ENCODE data around the gene S100A6. TPM values are rescaled to one million over a fixed set of nuclear protein-coding genes. Genes with fewer than 3 reads are reported as not detected.
A peak's percentile ranks its signal among the peaks of the same experiment; 100 is the strongest.
"Not testable (repeated sequence)": the region's sequence is repeated elsewhere in the genome, so short reads cannot be mapped to it uniquely, and the experiment has no call there.

The S100A6 gene
- total RNA-seq, 1 donor from 2014 or later: 976 TPM

DNA sequence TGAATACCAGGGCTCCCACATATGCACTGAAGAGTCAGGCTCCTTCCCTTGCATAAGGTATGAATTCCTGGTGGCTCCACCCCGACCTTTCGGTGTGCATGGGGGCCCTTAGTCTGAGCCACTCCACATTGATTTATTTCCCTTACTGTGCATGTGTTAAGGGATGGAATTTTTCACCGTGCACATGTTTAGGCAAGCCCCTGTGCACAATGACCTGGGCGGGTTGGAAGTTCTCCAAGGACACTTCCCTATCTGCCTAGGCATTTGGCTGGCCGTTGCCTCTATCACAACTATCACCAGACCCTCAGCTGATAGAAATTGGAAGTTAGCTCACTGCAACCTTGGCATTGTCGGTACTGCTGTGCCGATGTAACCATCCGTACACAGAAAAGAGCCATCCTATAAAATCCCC is 9.7 kb downstream of the S100A6 start:
- ATAC-seq: peak; percentile 68

DNA sequence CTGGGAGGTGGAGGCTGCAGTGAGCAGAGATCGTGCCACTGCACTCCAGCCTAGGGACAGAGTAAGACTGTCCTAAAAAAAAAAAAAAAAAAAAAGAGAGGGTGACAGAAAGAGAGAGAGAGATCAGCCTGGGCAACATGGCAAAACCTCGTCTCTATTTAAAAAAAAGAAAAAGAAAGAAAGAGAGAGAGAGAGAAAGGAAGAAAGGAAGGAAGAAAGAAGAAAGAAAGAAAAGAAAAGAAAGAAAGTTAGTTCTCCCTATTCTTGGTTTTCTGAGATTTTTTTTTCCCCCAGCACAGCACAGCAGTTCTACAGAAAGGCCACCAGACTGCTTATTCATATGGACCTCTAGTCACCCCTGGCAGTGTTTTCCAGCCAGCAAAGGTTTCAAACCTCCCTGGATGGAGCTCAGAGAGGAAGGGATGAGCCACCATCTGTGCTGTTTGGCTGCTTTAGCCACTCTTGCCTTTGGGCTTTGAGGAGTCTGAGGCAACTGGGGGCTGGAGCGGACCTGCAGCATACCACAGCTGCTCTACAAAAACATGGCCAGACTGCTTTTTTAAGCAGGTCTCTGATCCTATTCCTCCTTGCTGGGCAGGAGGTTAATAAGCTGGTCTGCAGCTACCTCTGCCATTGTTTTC is 10.6 kb downstream of the S100A6 start:
- peak; percentile 22 for ATAC-seq

DNA sequence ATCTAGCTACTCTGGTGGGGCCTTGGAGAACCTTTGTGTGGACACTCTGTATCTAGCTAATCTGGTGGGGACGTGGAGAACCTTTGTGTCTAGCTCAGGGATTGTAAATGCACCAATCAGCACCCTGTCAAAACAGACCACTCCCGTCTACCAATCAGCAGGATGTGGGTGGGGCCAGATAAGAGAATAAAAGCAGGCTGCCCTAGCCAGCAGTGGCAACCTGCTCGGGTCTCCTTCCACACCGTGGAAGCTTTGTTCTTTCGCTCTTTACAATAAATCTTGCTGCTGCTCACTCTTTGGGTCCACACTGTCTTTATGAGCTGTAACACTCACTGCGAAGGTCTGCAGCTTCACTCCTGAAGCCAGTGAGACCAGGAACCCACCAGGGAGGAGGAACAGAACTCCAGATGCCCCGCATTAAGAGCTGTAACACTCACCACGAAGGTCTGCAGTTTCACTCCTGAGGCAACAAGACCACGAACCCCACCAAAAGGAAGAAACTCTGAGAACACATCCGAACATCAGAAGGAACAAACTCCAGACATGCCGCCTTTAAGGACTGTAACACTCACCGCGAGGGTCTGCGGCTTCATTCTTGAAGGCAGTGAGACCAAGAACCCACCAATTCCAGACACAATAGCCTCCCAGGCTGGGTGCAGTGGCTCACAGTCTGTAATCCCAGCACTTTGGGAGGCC is 13.3 kb downstream of the S100A6 start:
- not testable (repeated sequence) for ATAC-seq

DNA sequence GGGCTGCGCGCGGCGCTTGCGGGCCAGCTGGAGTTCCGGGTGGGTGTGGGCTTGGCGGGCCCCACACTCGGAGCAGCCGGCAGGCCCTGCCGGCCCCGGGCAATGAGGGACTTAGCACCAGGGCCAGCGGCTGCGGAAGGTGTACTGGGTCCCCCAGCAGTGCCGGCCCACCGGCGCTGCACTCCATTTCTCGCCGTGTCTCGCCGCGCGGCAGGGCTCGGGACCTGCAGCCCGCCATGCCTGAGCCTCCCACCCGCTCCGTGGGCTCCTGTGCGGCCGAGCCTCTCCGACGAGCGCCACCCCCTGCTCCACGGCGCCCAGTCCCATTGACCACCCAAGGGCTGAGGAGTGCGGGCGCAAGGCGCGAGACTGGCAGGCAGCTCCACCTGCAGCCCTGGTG is 14.0 kb downstream of the S100A6 start:
- not testable (repeated sequence) for ATAC-seq

DNA sequence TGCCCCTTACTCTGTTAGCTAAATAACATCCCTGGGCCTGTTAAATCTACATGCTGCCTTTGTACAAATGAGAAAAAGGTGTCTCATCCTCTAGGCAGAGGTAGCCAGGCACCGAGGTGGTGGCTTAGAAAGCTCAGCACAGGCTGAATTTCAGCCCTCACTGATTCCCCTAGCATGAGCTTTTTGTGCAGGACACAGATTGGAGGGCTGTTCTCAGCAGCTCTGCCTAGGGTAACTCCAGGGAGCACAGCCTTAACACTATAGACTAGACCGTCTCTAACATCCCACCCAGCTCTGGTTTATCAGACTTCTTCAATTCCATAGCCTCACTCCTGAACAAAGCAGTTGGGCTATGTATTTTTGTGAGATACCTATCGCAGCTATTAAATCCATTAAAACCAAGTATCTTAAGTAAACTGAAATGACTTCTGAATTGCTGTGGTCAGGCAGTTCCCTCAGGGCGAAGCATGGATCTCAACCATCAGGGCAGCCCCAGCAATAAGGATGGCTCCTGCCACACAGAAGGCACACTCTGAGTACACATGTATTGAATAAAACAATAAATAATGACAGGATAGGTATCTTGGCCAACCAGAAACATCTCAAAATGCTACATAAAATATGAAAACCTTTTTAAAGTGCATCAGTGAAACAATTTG is 14.8 kb downstream of the S100A6 start:
- ATAC-seq: no peak

DNA sequence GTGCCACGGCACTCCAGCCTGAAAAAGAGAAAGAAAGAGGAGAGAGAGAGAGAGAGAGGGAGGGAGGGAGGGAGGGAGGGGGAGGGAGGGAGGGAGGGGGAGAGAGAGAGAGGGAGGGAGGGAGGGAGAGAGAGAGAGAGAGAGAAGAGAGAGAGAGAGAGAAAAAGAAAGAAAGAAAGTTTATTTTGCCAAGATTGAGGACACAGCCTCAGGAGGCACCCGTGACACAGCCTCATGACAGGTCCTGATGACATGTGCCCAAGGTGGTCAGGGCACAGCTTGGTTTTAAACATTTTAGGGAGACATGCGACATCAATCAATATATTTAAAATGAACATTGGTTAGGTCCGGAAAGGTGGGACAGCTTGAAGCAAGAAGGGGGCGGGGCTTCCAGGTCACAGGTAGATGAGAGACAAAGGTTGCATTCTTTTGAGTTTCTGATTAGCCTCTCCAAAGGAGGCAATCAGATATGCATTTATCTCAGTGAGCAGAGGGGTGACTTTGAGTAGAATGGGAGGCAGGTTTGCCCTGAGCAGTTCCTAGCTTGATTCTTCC is 15.6 kb downstream of the S100A6 start:
- not testable (repeated sequence) for ATAC-seq

DNA sequence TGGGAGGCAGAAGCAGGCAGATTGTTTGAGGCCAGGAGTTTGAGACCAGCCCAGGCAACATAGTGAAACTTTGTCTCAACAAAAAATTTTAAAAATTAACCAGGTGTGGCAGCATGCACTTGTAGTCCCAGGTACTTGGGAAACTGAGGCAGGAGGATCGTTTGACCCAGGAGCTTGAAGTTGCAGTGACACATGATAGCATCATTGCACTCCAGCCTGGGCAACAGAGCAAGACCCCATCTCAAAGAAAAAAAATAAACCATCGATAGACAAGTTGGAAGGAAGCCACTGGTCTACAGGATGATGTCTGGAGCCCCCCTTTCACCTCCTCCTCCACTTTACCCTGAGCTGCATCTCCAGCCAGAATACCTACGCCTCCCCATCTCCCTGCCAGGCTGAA is 16.5 kb downstream of the S100A6 start:
- no peak for ATAC-seq

DNA sequence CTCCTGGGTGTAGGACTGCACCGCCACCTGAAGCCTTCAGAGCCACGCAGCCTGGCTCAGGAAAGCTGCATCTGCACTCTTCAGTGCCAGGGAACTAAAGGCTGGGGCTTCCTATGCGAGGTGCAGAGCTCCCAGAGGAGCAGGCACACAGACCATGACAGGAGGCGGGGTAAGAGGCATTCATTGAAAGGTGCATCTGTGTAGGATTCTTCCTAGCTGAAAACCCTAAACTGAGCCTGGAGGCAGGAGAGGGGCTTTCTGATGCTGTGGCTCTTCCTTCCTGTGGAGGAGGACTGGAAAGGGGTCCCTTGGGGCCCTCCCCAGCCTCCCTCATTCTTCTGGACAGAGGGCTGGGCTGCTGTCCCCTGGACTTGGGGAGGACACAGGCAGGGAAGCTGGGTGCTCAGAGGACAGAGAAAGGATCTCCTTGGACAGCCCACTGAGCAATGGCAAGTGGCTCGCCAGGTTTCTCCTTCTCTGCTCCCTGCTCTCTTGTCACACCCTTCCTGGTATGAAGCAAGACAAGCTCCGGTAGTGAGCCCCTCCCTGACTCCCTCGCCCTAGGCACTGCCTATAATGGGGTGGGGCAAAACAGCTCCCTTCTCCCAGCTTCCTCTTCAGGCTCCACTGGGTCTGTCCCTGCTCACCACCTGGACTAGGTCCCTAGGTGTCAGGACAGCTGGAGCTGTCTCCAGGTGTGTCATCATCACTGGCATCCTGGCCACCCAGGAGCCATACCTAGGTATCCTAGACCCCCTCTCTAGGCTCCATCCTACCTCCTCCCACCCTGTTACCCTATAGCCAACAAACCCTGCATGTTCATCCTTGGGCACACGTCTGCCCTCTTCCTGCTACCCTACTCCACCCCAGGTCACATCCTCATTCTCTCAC is 20.0 kb downstream of the S100A6 start:
- ATAC-seq: peak; percentile 97

DNA sequence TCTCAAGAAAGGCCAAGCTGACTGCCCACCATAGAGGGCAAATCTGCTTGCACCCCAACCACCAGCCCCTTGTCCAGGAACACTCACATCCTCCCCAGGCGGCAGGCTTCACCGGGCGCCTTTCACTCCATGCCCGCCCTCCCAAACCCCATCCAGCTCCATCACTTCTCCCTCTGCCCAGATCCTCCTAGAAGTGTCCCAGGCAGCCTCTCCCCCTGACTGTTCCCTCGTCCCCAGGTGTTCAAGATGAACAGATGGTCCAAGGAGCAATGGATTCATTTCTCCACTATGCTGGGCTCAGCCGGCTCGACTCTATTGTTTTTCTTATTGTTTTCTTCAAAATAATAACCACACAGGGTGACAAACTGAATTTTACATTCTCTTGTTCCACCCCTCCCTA is 22.1 kb downstream of the S100A6 start:
- no peak for ATAC-seq

DNA sequence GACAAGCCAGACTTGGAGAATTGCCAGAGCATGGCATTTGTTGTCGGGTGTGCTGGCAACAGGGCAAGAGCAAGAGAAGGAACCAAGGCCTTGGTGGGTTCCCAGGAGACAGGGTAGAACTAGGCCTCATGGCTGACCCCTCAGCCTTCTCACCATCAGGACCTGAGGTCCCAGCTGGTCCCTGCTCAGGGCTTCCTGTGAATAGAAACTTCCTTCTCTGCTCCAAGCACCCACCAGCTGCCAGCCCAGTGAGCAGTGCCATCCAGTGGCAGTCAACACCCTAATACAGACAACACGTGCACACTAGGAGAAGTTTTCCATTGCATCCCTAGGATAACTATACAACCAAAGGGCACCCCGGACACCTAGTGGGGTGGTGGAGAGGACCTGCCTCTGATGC is 22.8 kb downstream of the S100A6 start:
- ATAC-seq: no peak

DNA sequence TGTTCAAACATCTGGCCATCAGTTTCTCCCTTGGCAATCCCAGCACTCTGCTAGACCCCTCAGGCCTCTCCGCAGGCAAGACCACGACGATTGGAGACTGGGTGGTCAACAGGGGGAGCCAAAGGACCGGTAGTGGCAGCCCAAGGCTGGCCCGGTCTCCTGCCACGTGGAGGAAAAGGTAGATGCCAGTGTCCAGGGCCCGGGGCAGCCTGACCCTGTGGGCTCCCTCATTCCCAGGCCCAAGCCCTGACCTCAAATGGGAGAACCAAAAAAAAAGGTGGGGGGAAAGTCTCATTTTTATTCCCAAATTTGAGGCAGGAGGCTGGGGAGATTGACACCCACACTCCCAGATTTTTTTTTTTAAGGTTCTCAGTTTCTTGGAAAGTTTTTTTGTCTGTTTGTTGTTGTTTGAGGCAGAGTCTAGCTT is 24.8 kb downstream of the S100A6 start:
- peak; percentile 40 for ATAC-seq

DNA sequence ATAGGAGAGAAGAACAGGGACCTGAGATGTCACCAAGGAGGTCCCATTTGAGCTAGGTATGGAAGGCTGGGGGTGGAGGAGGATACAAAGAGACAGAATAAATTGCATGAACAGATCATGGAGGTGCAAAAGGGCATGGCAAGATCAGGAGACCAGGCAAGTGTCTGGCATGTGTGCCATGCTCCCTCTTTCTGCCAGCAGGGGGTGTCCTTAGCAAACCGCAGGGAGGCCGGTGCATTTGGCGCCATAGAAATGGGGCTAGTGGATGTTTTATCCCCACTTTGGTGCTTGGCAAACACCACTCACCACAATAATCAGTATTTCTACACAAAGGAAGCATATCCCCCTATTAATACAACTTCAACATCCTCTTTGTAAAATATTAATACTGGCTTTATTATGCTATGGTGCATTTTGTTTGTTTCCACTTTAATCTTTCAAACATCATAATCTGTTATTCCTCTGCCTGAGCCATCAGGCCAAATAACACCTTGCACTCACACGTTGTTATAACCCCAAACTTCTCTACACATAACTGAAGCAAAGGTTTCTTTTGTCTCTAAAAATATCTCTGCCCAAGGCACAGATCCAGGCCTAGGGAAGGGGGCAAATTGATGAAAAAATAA is 25.9 kb downstream of the S100A6 start:
- peak; percentile 43 for ATAC-seq

DNA sequence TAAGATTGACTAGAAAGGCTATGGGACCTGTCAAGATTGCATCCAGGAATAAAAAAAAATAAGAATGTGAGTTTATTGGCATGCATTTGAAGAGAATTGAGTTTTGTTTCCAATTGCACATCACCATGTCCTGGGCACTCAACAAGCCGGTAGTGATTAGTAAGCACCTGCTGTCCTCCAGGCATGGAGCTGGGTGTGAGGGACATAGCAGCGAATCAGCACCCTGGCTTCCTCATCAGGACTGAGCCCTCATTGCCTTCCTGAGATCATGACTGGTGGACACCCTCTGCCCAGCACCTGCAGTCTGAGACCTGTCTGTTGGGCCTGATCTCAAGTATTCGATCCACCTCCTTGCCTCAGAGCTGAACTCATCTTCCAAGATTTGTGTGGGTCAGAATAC is 26.8 kb downstream of the S100A6 start:
- peak; percentile 53 for ATAC-seq

DNA sequence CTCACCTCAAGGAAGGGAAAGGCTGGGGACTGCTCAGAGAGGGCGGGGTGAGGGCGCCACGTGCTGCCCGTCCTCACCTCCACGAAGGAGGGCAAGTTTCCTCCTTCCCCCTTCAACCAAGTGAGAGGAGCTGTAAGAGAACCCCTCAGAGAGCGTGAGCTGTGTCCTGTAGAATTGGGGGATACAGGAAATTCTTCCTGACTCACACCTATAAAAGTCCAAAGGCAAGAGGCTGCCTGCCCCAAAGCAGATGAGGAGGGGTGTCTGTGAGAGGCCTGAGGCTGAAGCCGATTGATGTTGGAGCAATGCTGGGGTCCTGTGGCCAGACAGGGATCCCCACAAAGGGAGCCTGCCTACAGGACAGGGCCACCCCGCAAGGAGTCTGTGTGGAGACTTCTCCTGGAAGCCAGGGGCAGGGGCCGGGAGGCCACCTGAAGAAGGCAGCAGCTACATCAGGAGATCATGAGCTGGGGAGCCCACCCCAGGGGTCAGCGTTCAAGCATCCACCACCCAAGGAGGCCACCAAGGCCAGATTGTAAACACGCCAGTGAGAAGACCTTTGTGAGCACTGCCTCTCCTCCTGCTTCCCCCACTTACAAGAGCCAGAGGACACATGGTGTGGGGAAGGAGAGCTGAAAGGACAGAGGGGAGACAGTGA is 27.7 kb downstream of the S100A6 start:
- ATAC-seq: no peak

DNA sequence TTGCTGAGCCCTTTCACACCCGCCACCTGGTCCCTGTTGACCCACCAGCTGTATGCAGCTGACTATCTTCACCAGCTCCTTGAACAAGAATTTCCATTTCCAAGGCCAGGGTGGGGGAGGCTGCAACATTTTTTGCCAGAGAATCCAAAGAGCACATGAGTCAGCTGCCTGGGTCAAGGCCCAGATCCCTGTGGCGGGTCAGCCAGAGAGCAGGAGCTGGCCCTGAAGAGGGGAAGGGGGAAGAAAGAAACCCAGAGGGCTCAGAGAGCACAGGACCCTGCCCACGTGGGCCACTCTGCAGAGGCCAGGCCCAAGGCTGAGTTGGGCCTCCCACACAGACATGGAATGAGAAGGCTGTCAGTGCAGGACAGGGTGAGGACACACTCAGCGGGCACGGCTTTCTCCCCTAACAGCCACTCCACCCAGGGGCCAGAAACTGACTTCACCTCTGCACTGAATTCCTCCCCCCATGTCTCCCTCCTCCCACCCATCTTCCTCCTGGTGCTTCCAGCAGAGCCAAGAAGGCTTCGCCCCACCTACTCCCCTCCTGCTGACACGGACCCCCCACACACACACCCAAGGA is 28.9 kb downstream of the S100A6 start:
- ATAC-seq: peak; percentile 51

DNA sequence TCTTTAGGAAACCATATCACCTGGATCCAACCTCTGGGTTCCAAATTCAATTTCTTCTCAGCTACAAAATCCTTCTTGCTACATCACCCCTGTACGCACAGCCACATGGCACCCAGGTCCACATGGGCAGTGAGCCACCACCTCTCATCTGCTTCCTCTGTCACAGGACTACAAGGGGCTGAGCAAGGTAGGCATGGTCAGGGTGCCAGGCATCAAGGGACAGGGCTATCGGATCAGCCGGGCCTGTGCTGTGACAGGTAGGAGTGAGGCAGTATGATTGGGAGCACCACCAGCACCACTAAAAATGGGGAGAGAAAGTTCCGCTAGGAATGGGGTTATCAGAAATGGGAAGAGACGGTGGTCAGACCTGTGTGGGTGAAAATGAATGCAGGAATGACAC is 29.4 kb downstream of the S100A6 start:
- ATAC-seq: no peak

DNA sequence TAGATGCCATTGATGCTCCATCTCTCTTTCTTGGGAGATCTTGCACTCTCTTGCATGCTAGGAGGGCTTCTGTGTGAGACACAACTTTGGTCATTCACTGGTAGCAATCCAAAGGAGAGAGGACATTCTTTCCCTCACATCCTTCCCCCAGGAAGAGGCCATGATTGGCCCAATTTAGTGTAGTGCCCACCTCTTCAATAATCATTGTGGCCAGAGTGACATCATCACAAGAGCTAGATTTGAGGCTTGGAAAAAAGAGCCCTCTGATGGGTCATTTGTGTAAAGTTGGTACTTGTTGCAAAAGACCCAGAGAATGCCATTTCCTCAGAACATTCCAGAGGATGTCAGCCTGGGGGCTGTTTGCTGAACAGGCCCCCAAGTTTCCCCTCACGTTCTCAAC is 30.2 kb downstream of the S100A6 start:
- no peak for ATAC-seq

DNA sequence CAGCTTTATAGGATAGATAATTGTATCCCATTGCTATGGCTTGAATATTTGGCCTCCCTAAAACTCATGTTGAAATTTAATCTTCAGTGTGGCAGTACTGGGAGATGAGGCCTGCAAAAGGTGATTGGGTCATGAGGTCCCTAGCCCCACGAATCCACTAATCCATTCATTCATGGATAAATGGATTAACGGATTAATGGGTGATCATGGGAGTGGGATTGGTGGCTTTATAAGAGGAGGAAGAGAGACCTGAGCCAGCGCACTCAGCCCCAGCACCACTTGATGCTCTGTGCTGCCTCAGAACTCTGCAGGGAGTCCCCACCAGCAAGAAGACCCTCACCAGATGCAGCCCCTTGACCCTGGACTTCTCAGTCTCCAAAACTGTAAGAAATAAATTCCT is 32.0 kb downstream of the S100A6 start:
- no peak for ATAC-seq

DNA sequence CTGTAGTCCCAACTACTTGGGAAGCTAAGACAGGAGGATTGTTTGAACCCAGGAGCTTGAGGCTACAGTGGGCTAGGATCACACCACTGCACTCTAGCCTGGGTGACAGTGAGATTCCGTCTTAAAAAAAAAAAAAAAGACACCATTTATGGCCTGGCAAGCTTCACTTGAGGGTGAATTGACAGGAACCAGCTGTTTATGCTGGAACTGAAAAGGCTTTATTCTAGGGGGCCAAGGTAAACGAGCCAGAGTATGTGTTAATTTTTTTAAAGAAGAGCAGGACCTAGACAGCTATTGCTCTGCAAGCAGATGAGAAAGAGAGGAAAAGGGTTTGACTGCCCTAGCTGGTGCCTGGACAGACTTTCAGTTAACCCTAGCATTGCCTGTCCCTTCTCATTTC is 37.0 kb downstream of the S100A6 start:
- ATAC-seq: no peak

DNA sequence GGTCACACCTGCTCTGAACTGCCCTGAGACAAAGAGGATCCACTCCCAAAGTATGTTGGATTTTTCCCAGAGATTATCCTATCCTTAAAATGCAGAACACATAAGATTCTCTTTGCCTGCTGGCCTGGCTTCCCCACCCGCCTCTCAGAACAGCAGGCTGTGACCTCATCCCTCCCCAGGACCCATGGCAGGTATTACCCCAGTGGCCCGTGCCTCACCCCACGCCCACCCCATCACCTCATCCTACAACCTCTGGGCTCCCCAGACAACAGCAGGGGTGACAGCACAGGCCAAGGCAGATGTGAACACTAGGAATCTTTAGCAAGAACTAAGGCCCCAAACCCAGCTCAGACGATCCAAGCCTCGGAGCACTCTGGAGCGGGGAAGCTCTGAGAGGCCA is 40.3 kb downstream of the S100A6 start:
- no peak for ATAC-seq

DNA sequence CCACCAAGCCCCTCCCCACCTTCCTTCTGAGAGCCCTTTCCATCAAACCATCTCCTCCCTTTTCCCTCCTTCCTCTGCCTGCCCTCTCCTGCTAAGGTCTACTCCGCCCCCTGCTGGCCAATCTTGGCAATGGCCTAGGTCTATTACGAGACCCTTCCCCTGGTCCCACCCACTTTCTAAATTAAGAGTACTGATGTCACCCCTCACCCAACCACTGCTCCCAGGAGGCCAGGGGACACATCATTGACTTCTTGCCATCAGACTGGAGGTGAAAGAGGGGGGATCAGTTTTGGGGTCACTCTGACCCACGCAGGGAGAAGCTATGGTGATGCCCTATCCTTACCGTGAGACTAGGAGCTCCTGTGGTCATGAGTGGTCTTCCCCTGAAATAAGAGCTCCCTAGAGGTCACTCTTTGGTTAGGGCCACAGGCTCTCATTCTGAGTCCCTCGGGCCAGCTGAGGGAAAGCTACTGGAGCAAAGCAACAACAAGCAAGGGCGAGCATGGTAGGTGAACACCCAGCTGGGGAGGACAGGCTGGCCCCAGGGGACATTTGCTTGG is 40.7 kb downstream of the S100A6 start:
- ATAC-seq: peak; percentile 17

Measured in esophagus mucosa (tissue), 1 donor.